ENCODE measurements around the gene KCNK18. TPM values are rescaled to one million over a fixed set of nuclear protein-coding genes. Genes with fewer than 3 reads are reported as not detected.
"Not testable (repeated sequence)": the region's sequence is repeated elsewhere in the genome, so short reads cannot be mapped to it uniquely, and the experiment has no call there.

Gene KCNK18
- total RNA-seq, 1 donor from 2014 or later, result not detected

GRCh38 chr10:117184296-117184695 is 13.0 kb upstream of the KCNK18 start:
- Mint-ChIP-seq H3K4me3 (ENCODE audit: unreplicated experiment) (no peak overlapping the region), H3K27ac (ENCODE audit: unreplicated experiment) (no peak overlapping the region), H3K27me3 (ENCODE audit: unreplicated experiment) (no peaks in the 10 kb centered on the region), H3K9me3 (ENCODE audit: unreplicated experiment) (no peaks in the 10 kb centered on the region), H3K36me3 (ENCODE audit: unreplicated experiment) (peaks cover 4% of the 10 kb centered on the region), H3K4me1 (ENCODE audit: low read depth, unreplicated experiment) (peaks cover under 1% of the 10 kb centered on the region)
- DNase-seq, result no peak
- TF ChIP-seq CTCF (IDR thresholded peaks at IDR 0.05; ENCODE audit: partially characterized antibody, unreplicated experiment), result no peak

GRCh38 chr10:117184821-117185220 is 12.5 kb upstream of the KCNK18 start:
- no peaks in the 10 kb centered on the region for H3K4me1 Mint-ChIP-seq (ENCODE audit: low read depth, unreplicated experiment)
- no peaks in the 10 kb centered on the region for H3K27me3 Mint-ChIP-seq (ENCODE audit: unreplicated experiment)
- no peak overlapping the region for H3K4me3 Mint-ChIP-seq (ENCODE audit: unreplicated experiment)
- TF ChIP-seq CTCF (IDR thresholded peaks at IDR 0.05; ENCODE audit: partially characterized antibody, unreplicated experiment), result no peak
- no peak overlapping the region for H3K27ac Mint-ChIP-seq (ENCODE audit: unreplicated experiment)
- no peak for DNase-seq
- H3K9me3 Mint-ChIP-seq (ENCODE audit: unreplicated experiment), result no peaks in the 10 kb centered on the region
- peaks cover 4% of the 10 kb centered on the region for H3K36me3 Mint-ChIP-seq (ENCODE audit: unreplicated experiment)

- H3K27ac Mint-ChIP-seq (ENCODE audit: unreplicated experiment); H3K27me3 Mint-ChIP-seq (ENCODE audit: unreplicated experiment); H3K9me3 Mint-ChIP-seq (ENCODE audit: unreplicated experiment); DNase-seq; H3K4me3 Mint-ChIP-seq (ENCODE audit: unreplicated experiment); H3K4me1 Mint-ChIP-seq (ENCODE audit: low read depth, unreplicated experiment); H3K36me3 Mint-ChIP-seq (ENCODE audit: unreplicated experiment): not testable (repeated sequence)
These were observed 11.5 kb upstream of the KCNK18 start for GRCh38 chr10:117185817-117186216.

- no peaks in the 10 kb centered on the region for H3K27me3 Mint-ChIP-seq (ENCODE audit: unreplicated experiment)
- no peak for DNase-seq
- no peaks in the 10 kb centered on the region for H3K9me3 Mint-ChIP-seq (ENCODE audit: unreplicated experiment)
- no peak for TF ChIP-seq CTCF (IDR thresholded peaks at IDR 0.05; ENCODE audit: partially characterized antibody, unreplicated experiment)
- no peak overlapping the region for H3K4me3 Mint-ChIP-seq (ENCODE audit: unreplicated experiment)
- H3K27ac Mint-ChIP-seq (ENCODE audit: unreplicated experiment), result no peak overlapping the region
- H3K36me3 Mint-ChIP-seq (ENCODE audit: unreplicated experiment), result peaks cover 4% of the 10 kb centered on the region
- H3K4me1 Mint-ChIP-seq (ENCODE audit: low read depth, unreplicated experiment), result no peaks in the 10 kb centered on the region
These were observed 10.3 kb upstream of the KCNK18 start for GRCh38 chr10:117186832-117187615.

- Mint-ChIP-seq H3K4me1 (ENCODE audit: low read depth, unreplicated experiment) (no peaks in the 10 kb centered on the region), H3K36me3 (ENCODE audit: unreplicated experiment) (peaks cover 4% of the 10 kb centered on the region), H3K9me3 (ENCODE audit: unreplicated experiment) (no peaks in the 10 kb centered on the region), H3K4me3 (ENCODE audit: unreplicated experiment) (no peak overlapping the region), H3K27ac (ENCODE audit: unreplicated experiment) (no peak overlapping the region), H3K27me3 (ENCODE audit: unreplicated experiment) (no peaks in the 10 kb centered on the region)
- DNase-seq, result no peak
- TF ChIP-seq CTCF (IDR thresholded peaks at IDR 0.05; ENCODE audit: partially characterized antibody, unreplicated experiment), result no peak
These were observed 8.9 kb upstream of the KCNK18 start for GRCh38 chr10:117188371-117188770.

Data from glutamatergic neuron (in vitro differentiated cells).